ENCODE data around the gene CDH15.
A peak's percentile ranks its signal among the peaks of the same experiment; 100 is the strongest.

Gene CDH15

DNA sequence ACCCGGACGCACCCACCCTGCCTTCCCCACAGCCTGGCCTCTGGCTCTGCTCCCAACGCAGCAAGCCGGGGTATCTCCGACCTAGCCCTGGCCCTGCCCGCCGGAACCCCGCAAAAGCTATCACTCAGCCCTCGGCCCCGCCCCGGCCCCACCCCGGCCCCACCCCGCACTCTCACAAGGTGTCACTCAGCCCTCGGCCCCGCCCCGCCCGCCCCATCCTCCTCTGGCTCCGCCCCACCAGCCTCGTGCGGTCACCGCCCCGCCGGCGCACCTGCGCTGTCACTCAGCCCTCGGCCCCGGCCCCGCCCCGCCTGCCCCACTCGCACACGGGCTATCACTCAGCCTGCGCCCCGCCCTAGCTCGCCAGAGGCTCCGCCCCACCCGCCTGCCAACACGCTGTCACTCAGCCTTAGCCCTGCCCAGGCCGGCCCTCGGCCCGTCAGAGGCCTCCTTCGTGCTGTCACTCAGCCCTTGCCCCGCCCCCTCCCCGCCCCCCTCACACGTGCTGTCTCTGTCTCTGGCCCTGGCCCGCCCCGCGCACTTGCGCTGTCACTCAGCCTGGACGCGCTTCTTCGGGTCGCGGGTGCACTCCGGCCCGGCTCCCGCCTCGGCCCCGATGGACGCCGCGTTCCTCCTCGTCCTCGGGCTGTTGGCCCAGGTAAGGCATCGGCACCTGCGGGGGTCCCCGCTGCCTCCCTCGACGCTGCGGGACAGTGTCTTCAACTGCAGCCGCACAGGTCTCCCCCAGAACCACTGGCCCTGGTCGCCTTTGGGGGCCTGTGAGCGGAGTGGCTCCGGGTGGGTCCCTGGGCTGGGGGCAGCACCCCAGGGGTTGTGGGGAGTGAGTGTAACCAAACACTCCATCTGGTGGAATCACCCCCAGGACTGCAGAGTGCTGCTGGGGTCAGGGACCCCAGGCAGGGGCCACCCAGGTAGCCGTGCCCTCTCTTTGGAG is at the start of gene CDH15:
TSS of gene CDH15 (plus strand) at position 533 of the 955 bp plus-strand sequence. CDS start at position 617, 84 bp downstream.
- H3K27me3 ChIP-seq (ENCODE audit: control insufficient read depth, insufficient read depth, low read length): no peaks in the 10 kb centered on the region
- H3K79me2 ChIP-seq: no peaks in the 10 kb centered on the region
- TF ChIP-seq, protein P1, sequence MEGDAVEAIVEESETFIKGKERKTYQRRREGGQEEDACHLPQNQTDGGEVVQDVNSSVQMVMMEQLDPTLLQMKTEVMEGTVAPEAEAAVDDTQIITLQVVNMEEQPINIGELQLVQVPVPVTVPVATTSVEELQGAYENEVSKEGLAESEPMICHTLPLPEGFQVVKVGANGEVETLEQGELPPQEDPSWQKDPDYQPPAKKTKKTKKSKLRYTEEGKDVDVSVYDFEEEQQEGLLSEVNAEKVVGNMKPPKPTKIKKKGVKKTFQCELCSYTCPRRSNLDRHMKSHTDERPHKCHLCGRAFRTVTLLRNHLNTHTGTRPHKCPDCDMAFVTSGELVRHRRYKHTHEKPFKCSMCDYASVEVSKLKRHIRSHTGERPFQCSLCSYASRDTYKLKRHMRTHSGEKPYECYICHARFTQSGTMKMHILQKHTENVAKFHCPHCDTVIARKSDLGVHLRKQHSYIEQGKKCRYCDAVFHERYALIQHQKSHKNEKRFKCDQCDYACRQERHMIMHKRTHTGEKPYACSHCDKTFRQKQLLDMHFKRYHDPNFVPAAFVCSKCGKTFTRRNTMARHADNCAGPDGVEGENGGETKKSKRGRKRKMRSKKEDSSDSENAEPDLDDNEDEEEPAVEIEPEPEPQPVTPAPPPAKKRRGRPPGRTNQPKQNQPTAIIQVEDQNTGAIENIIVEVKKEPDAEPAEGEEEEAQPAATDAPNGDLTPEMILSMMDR (IDR thresholded peaks at IDR 0.05): no peak
- H2AFZ ChIP-seq: peak within 1 kb of the TSS; percentile 75
- H3K9ac ChIP-seq: no peak within 1 kb of the TSS
- no peak within 1 kb of the TSS for H3K27ac ChIP-seq
- H3K4me1 ChIP-seq: peaks cover 16% of the 10 kb centered on the region
- peak within 1 kb of the TSS; percentile 36 for H3K4me3 ChIP-seq (ENCODE audit: low read depth, low read length)
- H3K4me2 ChIP-seq (ENCODE audit: low read length): peak within 1 kb of the TSS; percentile 67
- no peaks in the 10 kb centered on the region for H3K36me3 ChIP-seq (ENCODE audit: control insufficient read depth, insufficient read depth, low read length)
- H3K9me3 ChIP-seq (ENCODE audit: control insufficient read depth, low read length): no peaks in the 10 kb centered on the region

- TF ChIP-seq, protein P1 (IDR thresholded peaks at IDR 0.05): no peak
- Histone ChIP-seq H3K4me3 (ENCODE audit: low read depth, low read length) (no peak overlapping the region), H3K79me2 (peaks cover 2% of the 10 kb centered on the region), H3K36me3 (ENCODE audit: control insufficient read depth, insufficient read depth, low read length) (no peaks in the 10 kb centered on the region), H3K9me3 (ENCODE audit: control insufficient read depth, low read length) (no peaks in the 10 kb centered on the region), H3K27ac (no peak overlapping the region), H3K4me2 (ENCODE audit: low read length) (no peak overlapping the region), H2AFZ (no peak overlapping the region), H3K4me1 (no peaks in the 10 kb centered on the region), H3K27me3 (ENCODE audit: control insufficient read depth, insufficient read depth, low read length) (no peaks in the 10 kb centered on the region), H3K9ac (no peak overlapping the region)
Measured at GRCh38 chr16:89122322-89122851, 49.2 kb upstream of the CDH15 start.

- Histone ChIP-seq H3K27me3 (ENCODE audit: control insufficient read depth, insufficient read depth, low read length) (no peaks in the 10 kb centered on the region), H3K79me2 (peaks cover 2% of the 10 kb centered on the region), H2AFZ (no peak overlapping the region), H3K36me3 (ENCODE audit: control insufficient read depth, insufficient read depth, low read length) (no peaks in the 10 kb centered on the region), H3K9ac (no peak overlapping the region), H3K4me2 (ENCODE audit: low read length) (no peak overlapping the region), H3K4me3 (ENCODE audit: low read depth, low read length) (no peak overlapping the region), H3K4me1 (no peaks in the 10 kb centered on the region), H3K9me3 (ENCODE audit: control insufficient read depth, low read length) (no peaks in the 10 kb centered on the region), H3K27ac (no peak overlapping the region)
- TF ChIP-seq, protein P1 (IDR thresholded peaks at IDR 0.05): no peak
Measured at GRCh38 chr16:89123001-89123830, 48.3 kb upstream of the CDH15 start.

- Histone ChIP-seq H3K4me3 (ENCODE audit: low read depth, low read length) (no peak overlapping the region), H3K4me2 (ENCODE audit: low read length) (no peak overlapping the region), H3K27ac (no peak overlapping the region), H3K4me1 (no peaks in the 10 kb centered on the region), H2AFZ (no peak overlapping the region), H3K27me3 (ENCODE audit: control insufficient read depth, insufficient read depth, low read length) (no peaks in the 10 kb centered on the region), H3K9me3 (ENCODE audit: control insufficient read depth, low read length) (no peaks in the 10 kb centered on the region), H3K36me3 (ENCODE audit: control insufficient read depth, insufficient read depth, low read length) (no peaks in the 10 kb centered on the region), H3K9ac (no peak overlapping the region), H3K79me2 (peaks cover 2% of the 10 kb centered on the region)
- TF ChIP-seq, protein P1 (IDR thresholded peaks at IDR 0.05): no peak
Measured at GRCh38 chr16:89123831-89124100, 47.8 kb upstream of the CDH15 start.
